OCI-LY1 (cell line): ENCODE data around the gene PRTFDC1.

ENCODE experiments used
- H2AFZ ChIP-seq: fragments of 200-600 bp; sonication (generic), shearing (Covaris generic); 2 replicates; pipeline ENCODE4 v1.6.0; 2014; ENCODE audit warnings: antibody characterized with exemption, mild to moderate bottlenecking, low read length
- H3F3A ChIP-seq: fragments of 200-600 bp; sonication (generic), shearing (Covaris generic); 2 replicates; pipeline ENCODE4 v1.6.0; 2014; ENCODE audit warnings: mild to moderate bottlenecking, antibody characterized with exemption, low read length, moderate library complexity; ENCODE audit not compliant: insufficient read depth
- H3K27ac ChIP-seq: fragments of 200-600 bp; sonication (generic); 2 replicates; pipeline ENCODE4 v1.5.1; 2014; ENCODE audit warnings: low read length, mixed run types, mild to moderate bottlenecking, low read depth; ENCODE audit not compliant: poor library complexity, severe bottlenecking
- H3K27me3 ChIP-seq: fragments of 200-600 bp; sonication (generic); 2 replicates; pipeline ENCODE4 v1.6.0; 2014; ENCODE audit warnings: antibody characterized with exemption, mild to moderate bottlenecking, low read length, moderate library complexity; ENCODE audit not compliant: insufficient read depth
- H3K36me3 ChIP-seq: fragments of 200-600 bp; sonication (generic); 2 replicates; pipeline ENCODE4 v1.6.1; 2014; ENCODE audit warnings: mild to moderate bottlenecking, antibody characterized with exemption, low read length, moderate library complexity, mixed read lengths; ENCODE audit not compliant: insufficient read depth
- H3K4me1 ChIP-seq: fragments of 200-600 bp; sonication (generic); 2 replicates; pipeline ENCODE4 v1.5.1; 2014; ENCODE audit warnings: mild to moderate bottlenecking, low read length, moderate library complexity; ENCODE audit not compliant: insufficient read depth, severe bottlenecking
- H3K4me2 ChIP-seq: fragments of 200-600 bp; sonication (generic), shearing (Covaris generic); 2 replicates; pipeline ENCODE4 v1.6.1; 2014; ENCODE audit warnings: low read length
- H3K4me3 ChIP-seq: fragments of 200-600 bp; sonication (generic); 2 replicates; pipeline ENCODE4 v1.5.1; 2014; ENCODE audit warnings: low read length, low read depth, mild to moderate bottlenecking, mixed read lengths; ENCODE audit not compliant: poor library complexity, severe bottlenecking
- H3K79me2 ChIP-seq: fragments of 200-600 bp; shearing (Covaris generic); 2 replicates; pipeline ENCODE4 v1.6.1; 2016; ENCODE audit warnings: mixed run types, low read length, mixed read lengths; ENCODE audit not compliant: insufficient read depth
- H3K9ac ChIP-seq: fragments of 200-600 bp; sonication (generic), shearing (Covaris generic); 2 replicates; pipeline ENCODE4 v1.6.1; 2014; ENCODE audit warnings: mild to moderate bottlenecking, low read length, mixed read lengths
- H3K9me2 ChIP-seq: fragments of 200-600 bp; sonication (generic), shearing (Covaris generic); 2 replicates; pipeline ENCODE4 v1.6.1; 2014; ENCODE audit warnings: low read depth, mild to moderate bottlenecking, low read length, mixed read lengths
- H3K9me3 ChIP-seq: fragments of 200-600 bp; shearing (Covaris generic); 2 replicates; pipeline ENCODE4 v1.6.1; 2014; ENCODE audit warnings: low read length, mixed read lengths
- H4K20me1 ChIP-seq: fragments of 200-600 bp; sonication (generic), shearing (Covaris generic); 2 replicates; pipeline ENCODE4 v1.6.0; 2016; ENCODE audit warnings: mild to moderate bottlenecking, low read length; ENCODE audit not compliant: insufficient read depth
- CTCF ChIP-seq: fragments of 200-600 bp; sonication (generic), shearing (Covaris generic); IDR thresholded peaks from 2 replicates; pipeline ENCODE4 v1.5.1; 2017; ENCODE audit warnings: mild to moderate bottlenecking, antibody characterized with exemption, low read length, moderate library complexity, mixed read lengths
- EZH2 ChIP-seq: fragments of 200-600 bp; sonication (generic), shearing (Covaris generic); IDR thresholded peaks from 2 replicates; pipeline ENCODE4 v1.8.0; 2017; ENCODE audit warnings: borderline replicate concordance, mixed run types, mild to moderate bottlenecking, antibody characterized with exemption, low read length, moderate library complexity, mixed read lengths

PRTFDC1 gene

GRCh38 chr10:24944512-24945255, 7.7 kb downstream of the PRTFDC1 start:
- H3K4me1 ChIP-seq = no peaks in the 10 kb centered on the region
- TF ChIP-seq EZH2 (no peak), CTCF (no peak)
- no peaks in the 10 kb centered on the region for H3K27me3 ChIP-seq
- H3K36me3 ChIP-seq = no peaks in the 10 kb centered on the region
- no peak overlapping the region for H3K4me3 ChIP-seq
- H3F3A ChIP-seq = no peaks in the 10 kb centered on the region
- H3K27ac ChIP-seq = no peak overlapping the region
- H3K9me3 ChIP-seq = no peaks in the 10 kb centered on the region
- H3K4me2 ChIP-seq = no peak overlapping the region
- H3K9me2 ChIP-seq = no peaks in the 10 kb centered on the region
- H3K79me2 ChIP-seq = no peaks in the 10 kb centered on the region
- H2AFZ ChIP-seq = no peak overlapping the region
- no peaks in the 10 kb centered on the region for H4K20me1 ChIP-seq
- no peak overlapping the region for H3K9ac ChIP-seq

DNA sequence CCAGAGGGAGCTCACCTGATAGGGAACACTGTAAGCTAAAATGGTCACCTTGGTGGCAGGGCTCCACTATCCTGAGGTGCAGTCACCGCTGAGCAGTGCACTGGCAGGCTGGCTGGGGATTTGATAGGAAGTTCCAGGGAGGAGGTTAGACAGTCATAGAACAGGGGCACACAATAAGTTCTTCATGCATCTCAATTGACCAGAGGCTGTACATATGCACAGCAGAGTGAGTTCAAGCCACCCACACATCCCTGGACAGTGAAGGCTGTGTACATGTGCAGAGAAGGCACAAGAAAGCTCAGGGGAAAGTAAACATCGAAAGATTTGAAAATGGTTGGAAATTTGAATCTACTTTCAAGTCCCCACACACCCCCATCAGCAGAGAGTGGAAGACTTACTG, 13.9 kb downstream of the PRTFDC1 start:
- H3K9me2 ChIP-seq = no peaks in the 10 kb centered on the region
- H3F3A ChIP-seq = no peaks in the 10 kb centered on the region

GRCh38 chr10:24938076-24938475, 14.3 kb downstream of the PRTFDC1 start:
- no peak overlapping the region for H3K27ac ChIP-seq
- no peak overlapping the region for H3K4me2 ChIP-seq
- no peaks in the 10 kb centered on the region for H3K4me1 ChIP-seq
- no peaks in the 10 kb centered on the region for H3K27me3 ChIP-seq
- no peaks in the 10 kb centered on the region for H3K79me2 ChIP-seq
- no peaks in the 10 kb centered on the region for H4K20me1 ChIP-seq
- H3F3A ChIP-seq = no peaks in the 10 kb centered on the region
- H3K4me3 ChIP-seq = no peak overlapping the region
- H2AFZ ChIP-seq = no peak overlapping the region
- no peaks in the 10 kb centered on the region for H3K9me3 ChIP-seq
- no peak for TF ChIP-seq EZH2
- TF ChIP-seq CTCF = no peak
- no peak overlapping the region for H3K9ac ChIP-seq
- no peaks in the 10 kb centered on the region for H3K9me2 ChIP-seq
- no peaks in the 10 kb centered on the region for H3K36me3 ChIP-seq

More for the DNA sequence above, 13.9 kb downstream of the PRTFDC1 start:
- H3K4me2 ChIP-seq = no peak overlapping the region
- no peaks in the 10 kb centered on the region for H4K20me1 ChIP-seq
- H3K4me3 ChIP-seq = no peak overlapping the region
- H3K9ac ChIP-seq = no peak overlapping the region
- no peak for TF ChIP-seq CTCF
- TF ChIP-seq EZH2 = no peak
- H3K27me3 ChIP-seq = no peaks in the 10 kb centered on the region
- no peaks in the 10 kb centered on the region for H3K36me3 ChIP-seq
- no peak overlapping the region for H2AFZ ChIP-seq
- H3K79me2 ChIP-seq = no peaks in the 10 kb centered on the region
- H3K4me1 ChIP-seq = no peaks in the 10 kb centered on the region
- no peak overlapping the region for H3K27ac ChIP-seq
- no peaks in the 10 kb centered on the region for H3K9me3 ChIP-seq
